Right forelimb (tissue), 1 donor: ENCODE results near the gene PWWP2A.
"Not testable (repeated sequence)": the region's sequence is repeated elsewhere in the genome, so short reads cannot be mapped to it uniquely, and the experiment has no call there.

Source experiments
- DNase-seq: peaks from one replicate; pipeline ENCODE4 v3.0.0-alpha.2; 2018

PWWP2A gene

GRCh38 chr5:160071516-160071915 is 47.7 kb downstream of the PWWP2A start:
- no peak for DNase-seq

- DNase-seq: not testable (repeated sequence)
These were observed 50.1 kb downstream of the PWWP2A start for GRCh38 chr5:160069120-160069519.

- no peak for DNase-seq
These were observed 54.1 kb downstream of the PWWP2A start for GRCh38 chr5:160064995-160065614.

- no peak for DNase-seq
These were observed 54.8 kb downstream of the PWWP2A start for GRCh38 chr5:160064417-160064810.

- DNase-seq: no peak
These were observed 57.5 kb downstream of the PWWP2A start for GRCh38 chr5:160061770-160062169.

GRCh38 chr5:160060001-160060400 is 59.2 kb downstream of the PWWP2A start:
- no peak for DNase-seq

GRCh38 chr5:160057256-160057655 is 62.0 kb downstream of the PWWP2A start:
- DNase-seq: no peak

GRCh38 chr5:160054831-160055230 is 64.4 kb downstream of the PWWP2A start:
- DNase-seq: no peak

GRCh38 chr5:160054047-160054446 is 65.2 kb downstream of the PWWP2A start:
- DNase-seq: no peak

GRCh38 chr5:160049099-160049498 is 70.2 kb downstream of the PWWP2A start:
- DNase-seq: no peak

- DNase-seq: no peak
These were observed 71.1 kb downstream of the PWWP2A start for GRCh38 chr5:160048131-160048530.

GRCh38 chr5:160047423-160047822 is 71.8 kb downstream of the PWWP2A start:
- no peak for DNase-seq

GRCh38 chr5:160044967-160045366 is 74.3 kb downstream of the PWWP2A start:
- DNase-seq: no peak

GRCh38 chr5:160044391-160044804 is 74.9 kb downstream of the PWWP2A start:
- DNase-seq: no peak

- no peak for DNase-seq
These were observed 76.6 kb downstream of the PWWP2A start for GRCh38 chr5:160042671-160043070.
